GM19023 (cell line): ENCODE measurements around the gene MINK1.
"Not testable (repeated sequence)": the region's sequence is repeated elsewhere in the genome, so short reads cannot be mapped to it uniquely, and the experiment has no call there.

Experiments used
- ATAC-seq: cut with Tn5 transposase; IDR thresholded peaks from one replicate; pipeline ENCODE4 v1.9.1; 2021; ENCODE audit warnings: mild to moderate bottlenecking, moderate library complexity; ENCODE audit not compliant: unreplicated experiment

MINK1 gene

GRCh38 chr17:4897198-4897687 lies 64.1 kb downstream of the MINK1 start:
- ATAC-seq = no peak

- no peak for ATAC-seq
Observed at GRCh38 chr17:4897785-4898184, 64.6 kb downstream of the MINK1 start.

- no peak for ATAC-seq
Observed at GRCh38 chr17:4898351-4898750, 65.2 kb downstream of the MINK1 start.

- no peak for ATAC-seq
Observed at GRCh38 chr17:4898927-4899326, 65.8 kb downstream of the MINK1 start.

GRCh38 chr17:4899341-4900230 lies 66.4 kb downstream of the MINK1 start, which contains the start of gene C17orf107:
Gene C17orf107, plus strand, starts transcription at chr17:4899536. Its CDS starts 227 bp downstream, at chr17:4899763.
- ATAC-seq = no peak

GRCh38 chr17:4900231-4901107 lies 67.3 kb downstream of the MINK1 start:
- no peak for ATAC-seq

GRCh38 chr17:4901108-4901647 lies 68.0 kb downstream of the MINK1 start:
- no peak for ATAC-seq

- no peak for ATAC-seq
Observed at GRCh38 chr17:4901648-4902344, 68.7 kb downstream of the MINK1 start.

GRCh38 chr17:4902540-4902939 lies 69.4 kb downstream of the MINK1 start:
- ATAC-seq = no peak

GRCh38 chr17:4903051-4903818 lies 70.1 kb downstream of the MINK1 start, which contains the start of gene CHRNE:
Gene CHRNE, minus strand, starts transcription at chr17:4903098. Its CDS starts 35 bp downstream, at chr17:4903063.
- no peak for ATAC-seq

- ATAC-seq = not testable (repeated sequence)
Observed at GRCh38 chr17:4906642-4907041, 73.5 kb downstream of the MINK1 start.

GRCh38 chr17:4908301-4908700 lies 75.2 kb downstream of the MINK1 start:
- no peak for ATAC-seq

- no peak for ATAC-seq
Observed at GRCh38 chr17:4908711-4909496, 75.8 kb downstream of the MINK1 start.

GRCh38 chr17:4913994-4914393 lies 80.9 kb downstream of the MINK1 start:
- no peak for ATAC-seq

GRCh38 chr17:4914551-4914950 lies 81.4 kb downstream of the MINK1 start:
- not testable (repeated sequence) for ATAC-seq

GRCh38 chr17:4919511-4920047 lies 86.4 kb downstream of the MINK1 start:
- ATAC-seq = no peak

GRCh38 chr17:4920351-4921048 lies 87.4 kb downstream of the MINK1 start:
- ATAC-seq = no peak

- no peak for ATAC-seq
Observed at GRCh38 chr17:4921320-4921719, 88.2 kb downstream of the MINK1 start.
